Body of pancreas (tissue), 4 donors: ENCODE results near the gene SHC4.

Source experiments
- POLR2A ChIP-seq, 3 donors: fragments of 450-650 bp; IDR thresholded peaks; one replicate each; pipeline ENCODE4 v1.6.1; 2016; ENCODE audit warnings: antibody characterized with exemption in 3 of 3, mild to moderate bottlenecking in 2 of 3
- TF ChIP-seq, protein P1 (sequence below), 7 experiments: fragments of 450-650 bp in 4 of 7; fragments of 200-600 bp in 3 of 7; sonication (generic) in 3 of 7; IDR thresholded peaks; one replicate each; pipeline ENCODE4 v1.5.1; 2016 to 2019; ENCODE audit warnings: antibody characterized with exemption in 7 of 7

GRCh38 chr15:48871542-48871941, 92.2 kb downstream of the SHC4 start:
- TF ChIP-seq POLR2A (IDR thresholded peaks at IDR 0.05): no peak
- TF ChIP-seq, protein P1, sequence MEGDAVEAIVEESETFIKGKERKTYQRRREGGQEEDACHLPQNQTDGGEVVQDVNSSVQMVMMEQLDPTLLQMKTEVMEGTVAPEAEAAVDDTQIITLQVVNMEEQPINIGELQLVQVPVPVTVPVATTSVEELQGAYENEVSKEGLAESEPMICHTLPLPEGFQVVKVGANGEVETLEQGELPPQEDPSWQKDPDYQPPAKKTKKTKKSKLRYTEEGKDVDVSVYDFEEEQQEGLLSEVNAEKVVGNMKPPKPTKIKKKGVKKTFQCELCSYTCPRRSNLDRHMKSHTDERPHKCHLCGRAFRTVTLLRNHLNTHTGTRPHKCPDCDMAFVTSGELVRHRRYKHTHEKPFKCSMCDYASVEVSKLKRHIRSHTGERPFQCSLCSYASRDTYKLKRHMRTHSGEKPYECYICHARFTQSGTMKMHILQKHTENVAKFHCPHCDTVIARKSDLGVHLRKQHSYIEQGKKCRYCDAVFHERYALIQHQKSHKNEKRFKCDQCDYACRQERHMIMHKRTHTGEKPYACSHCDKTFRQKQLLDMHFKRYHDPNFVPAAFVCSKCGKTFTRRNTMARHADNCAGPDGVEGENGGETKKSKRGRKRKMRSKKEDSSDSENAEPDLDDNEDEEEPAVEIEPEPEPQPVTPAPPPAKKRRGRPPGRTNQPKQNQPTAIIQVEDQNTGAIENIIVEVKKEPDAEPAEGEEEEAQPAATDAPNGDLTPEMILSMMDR (IDR thresholded peaks at IDR 0.05): no peak
